HCT116 (cell line): ENCODE data around the gene NR4A1.

Source experiments
- CTCF ChIP-seq, 3 experiments: fragments of 200-600 bp in 1 of 3; sonication (generic) in 1 of 3; IDR thresholded peaks in 2 of 3; conservative IDR thresholded peaks in 1 of 3; 2 replicates each; pipeline ENCODE4 v1.5.1; 2012 to 2017; ENCODE audit warnings: low read depth in 2 of 3, low read length in 2 of 3, antibody characterized with exemption in 1 of 3, borderline replicate concordance in 1 of 3, control low read depth in 1 of 3, mild to moderate bottlenecking in 1 of 3, mixed read lengths in 1 of 3, mixed run types in 1 of 3, moderate library complexity in 1 of 3; ENCODE audit not compliant: insufficient read depth in 1 of 3
- EGR1 ChIP-seq: IDR thresholded peaks from 2 replicates; pipeline ENCODE4 v1.6.1; 2012; ENCODE audit warnings: low read depth
- POLR2A ChIP-seq: IDR thresholded peaks from 2 replicates; pipeline ENCODE4 v1.7.0; 2011; ENCODE audit warnings: borderline replicate concordance; ENCODE audit not compliant: insufficient read depth, insufficient read length; ENCODE audit errors: extremely low read depth
- POLR2AphosphoS5 ChIP-seq: IDR thresholded peaks from 2 replicates; pipeline ENCODE4 v1.6.1; 2011; ENCODE audit warnings: mild to moderate bottlenecking, low read depth, low read length, moderate library complexity
- RAD21 ChIP-seq: IDR thresholded peaks from 2 replicates; pipeline ENCODE4 v1.6.1; 2012; ENCODE audit warnings: low read depth, mild to moderate bottlenecking
- TF ChIP-seq, protein P1 (sequence below): IDR thresholded peaks from 2 replicates; pipeline ENCODE4 v1.6.1; 2012; ENCODE audit warnings: low read depth

DNA sequence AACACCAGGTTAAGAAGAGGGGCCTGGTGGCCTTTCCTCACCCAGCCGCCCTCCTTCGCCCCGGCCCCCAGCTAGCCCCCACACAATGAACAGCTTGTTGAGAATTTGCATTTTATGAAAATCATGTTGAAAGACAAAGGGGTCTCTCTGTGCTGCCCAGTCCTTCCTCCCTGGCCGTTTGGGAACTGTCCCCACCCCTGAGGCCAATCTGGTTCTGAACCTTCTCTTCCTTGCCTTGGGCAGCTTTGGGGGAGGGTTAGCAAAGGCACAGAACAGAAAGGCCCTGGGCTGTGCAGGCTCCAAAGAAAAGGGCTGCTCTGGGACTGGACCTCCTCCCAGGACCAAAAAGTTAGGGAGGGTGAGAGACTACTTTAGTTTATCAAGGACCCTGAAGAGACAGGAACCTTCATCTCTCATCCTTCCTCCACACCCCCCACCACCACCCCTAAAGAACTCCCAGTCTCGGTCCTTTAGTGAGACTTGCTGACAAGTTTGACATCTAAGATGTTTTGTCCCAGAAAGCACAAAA is 43.2 kb upstream of the NR4A1 start:
- TF ChIP-seq, protein P1, sequence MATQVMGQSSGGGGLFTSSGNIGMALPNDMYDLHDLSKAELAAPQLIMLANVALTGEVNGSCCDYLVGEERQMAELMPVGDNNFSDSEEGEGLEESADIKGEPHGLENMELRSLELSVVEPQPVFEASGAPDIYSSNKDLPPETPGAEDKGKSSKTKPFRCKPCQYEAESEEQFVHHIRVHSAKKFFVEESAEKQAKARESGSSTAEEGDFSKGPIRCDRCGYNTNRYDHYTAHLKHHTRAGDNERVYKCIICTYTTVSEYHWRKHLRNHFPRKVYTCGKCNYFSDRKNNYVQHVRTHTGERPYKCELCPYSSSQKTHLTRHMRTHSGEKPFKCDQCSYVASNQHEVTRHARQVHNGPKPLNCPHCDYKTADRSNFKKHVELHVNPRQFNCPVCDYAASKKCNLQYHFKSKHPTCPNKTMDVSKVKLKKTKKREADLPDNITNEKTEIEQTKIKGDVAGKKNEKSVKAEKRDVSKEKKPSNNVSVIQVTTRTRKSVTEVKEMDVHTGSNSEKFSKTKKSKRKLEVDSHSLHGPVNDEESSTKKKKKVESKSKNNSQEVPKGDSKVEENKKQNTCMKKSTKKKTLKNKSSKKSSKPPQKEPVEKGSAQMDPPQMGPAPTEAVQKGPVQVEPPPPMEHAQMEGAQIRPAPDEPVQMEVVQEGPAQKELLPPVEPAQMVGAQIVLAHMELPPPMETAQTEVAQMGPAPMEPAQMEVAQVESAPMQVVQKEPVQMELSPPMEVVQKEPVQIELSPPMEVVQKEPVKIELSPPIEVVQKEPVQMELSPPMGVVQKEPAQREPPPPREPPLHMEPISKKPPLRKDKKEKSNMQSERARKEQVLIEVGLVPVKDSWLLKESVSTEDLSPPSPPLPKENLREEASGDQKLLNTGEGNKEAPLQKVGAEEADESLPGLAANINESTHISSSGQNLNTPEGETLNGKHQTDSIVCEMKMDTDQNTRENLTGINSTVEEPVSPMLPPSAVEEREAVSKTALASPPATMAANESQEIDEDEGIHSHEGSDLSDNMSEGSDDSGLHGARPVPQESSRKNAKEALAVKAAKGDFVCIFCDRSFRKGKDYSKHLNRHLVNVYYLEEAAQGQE, result no peak
- TF ChIP-seq CTCF (IDR thresholded peaks at IDR 0.05 in 2 of 3, conservative IDR thresholded peaks at IDR 0.05 in 1 of 3; ENCODE audit: borderline replicate concordance in 1 of 3, insufficient read depth in 1 of 3, low read depth in 2 of 3, low read length in 2 of 3) (no peak), RAD21 (no peak), EGR1 (no peak), POLR2AphosphoS5 (no peak), POLR2A (no peak)
